Suppressor macrophage treated with lipopolysaccharide for 1 hour (primary cell): Measurements from ENCODE around the gene OBP2A.
"Not testable (repeated sequence)": the region's sequence is repeated elsewhere in the genome, so short reads cannot be mapped to it uniquely, and the experiment has no call there.

Experiments
- DNase-seq, 3 donors: peaks; one replicate each; pipeline ENCODE4 v3.0.0-alpha.2; 2020 to 2022

Gene OBP2A

DNA sequence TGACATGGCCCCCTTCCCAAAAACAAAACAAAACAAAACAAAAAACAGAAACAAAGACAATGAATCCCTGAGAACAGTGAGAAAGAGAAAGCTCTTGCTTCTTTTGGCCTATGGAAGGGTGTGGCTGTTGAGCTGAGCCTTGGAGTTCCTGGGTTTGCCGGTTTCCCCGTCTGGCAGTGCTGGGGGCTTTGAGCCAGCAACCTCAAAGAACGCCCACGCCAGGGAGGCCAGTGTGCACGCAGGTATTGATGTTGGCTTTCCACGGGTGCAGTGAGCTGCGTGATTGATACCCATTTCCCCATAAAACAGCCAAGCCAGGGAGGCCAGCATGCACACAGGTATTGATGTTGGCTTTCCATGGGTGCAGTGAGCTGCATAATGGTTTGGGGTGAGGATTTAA lies 33.0 kb upstream of the OBP2A start:
- DNase-seq = no peak

- DNase-seq = no peak
These were observed 32.5 kb upstream of the OBP2A start for GRCh38 chr9:135513351-135513846.

DNA sequence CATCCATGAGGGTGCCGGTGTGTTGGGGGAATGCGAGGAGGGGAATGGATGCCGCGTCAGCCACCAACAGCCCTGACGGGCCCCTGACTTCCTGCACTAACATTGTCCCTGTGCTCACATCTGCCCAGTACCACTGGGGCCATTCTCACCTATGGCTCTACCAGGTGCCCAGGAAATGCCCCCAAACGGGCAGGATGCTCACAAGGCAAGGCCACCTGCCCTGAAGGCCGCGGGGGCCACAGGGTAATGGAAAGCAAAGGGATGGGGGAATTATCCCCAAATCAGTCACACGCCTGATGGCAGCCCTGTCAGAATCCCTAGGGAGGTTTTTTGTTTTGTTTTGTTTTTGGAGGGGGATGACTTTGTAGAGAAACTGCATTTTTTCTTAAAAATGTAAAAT lies 32.0 kb upstream of the OBP2A start:
- not testable (repeated sequence) for DNase-seq

- no peak for DNase-seq
These were observed 31.4 kb upstream of the OBP2A start for GRCh38 chr9:135514342-135515082.

DNA sequence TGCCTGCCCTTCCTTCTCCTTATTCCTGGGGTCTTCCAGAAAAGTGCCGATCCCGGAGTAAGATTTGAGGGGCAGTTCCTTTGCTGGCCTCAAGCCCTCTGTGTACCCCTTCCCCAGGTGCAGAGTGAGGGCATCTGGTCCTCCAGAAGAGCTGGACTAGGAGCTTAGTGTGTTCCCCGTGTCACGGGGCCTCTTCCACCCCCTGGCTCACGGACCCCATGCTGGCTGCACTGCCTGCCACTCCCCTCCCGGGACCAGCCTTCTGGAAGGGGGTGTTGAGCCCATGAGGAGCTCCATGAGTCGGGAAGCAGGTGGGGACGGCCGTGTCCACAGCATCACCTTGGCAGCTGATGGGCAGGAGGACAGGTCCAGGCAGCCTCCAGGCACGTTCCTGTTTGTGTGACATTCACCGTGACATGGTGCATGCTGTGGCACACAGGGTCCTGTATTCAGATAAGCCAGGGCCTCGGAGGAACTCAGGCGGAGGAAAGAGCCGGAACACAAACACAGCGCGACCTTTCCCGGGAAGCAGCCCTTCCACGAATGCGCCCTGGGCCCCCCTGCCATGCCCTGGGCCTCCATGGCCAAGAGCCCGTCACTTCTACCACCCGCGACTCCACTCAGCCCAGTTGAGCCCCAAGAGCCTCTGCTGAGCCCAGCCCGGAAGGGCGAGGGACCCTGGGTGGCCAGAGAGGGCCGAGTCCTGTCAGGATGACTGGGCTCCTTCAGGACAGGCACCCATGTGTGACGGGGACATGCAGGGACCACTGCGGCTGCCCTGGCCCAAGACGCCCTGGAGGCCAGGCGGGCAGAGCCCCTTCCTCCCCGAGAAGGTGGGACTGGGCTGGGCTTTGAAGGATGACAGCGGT lies 30.6 kb upstream of the OBP2A start:
- DNase-seq = no peak

DNA sequence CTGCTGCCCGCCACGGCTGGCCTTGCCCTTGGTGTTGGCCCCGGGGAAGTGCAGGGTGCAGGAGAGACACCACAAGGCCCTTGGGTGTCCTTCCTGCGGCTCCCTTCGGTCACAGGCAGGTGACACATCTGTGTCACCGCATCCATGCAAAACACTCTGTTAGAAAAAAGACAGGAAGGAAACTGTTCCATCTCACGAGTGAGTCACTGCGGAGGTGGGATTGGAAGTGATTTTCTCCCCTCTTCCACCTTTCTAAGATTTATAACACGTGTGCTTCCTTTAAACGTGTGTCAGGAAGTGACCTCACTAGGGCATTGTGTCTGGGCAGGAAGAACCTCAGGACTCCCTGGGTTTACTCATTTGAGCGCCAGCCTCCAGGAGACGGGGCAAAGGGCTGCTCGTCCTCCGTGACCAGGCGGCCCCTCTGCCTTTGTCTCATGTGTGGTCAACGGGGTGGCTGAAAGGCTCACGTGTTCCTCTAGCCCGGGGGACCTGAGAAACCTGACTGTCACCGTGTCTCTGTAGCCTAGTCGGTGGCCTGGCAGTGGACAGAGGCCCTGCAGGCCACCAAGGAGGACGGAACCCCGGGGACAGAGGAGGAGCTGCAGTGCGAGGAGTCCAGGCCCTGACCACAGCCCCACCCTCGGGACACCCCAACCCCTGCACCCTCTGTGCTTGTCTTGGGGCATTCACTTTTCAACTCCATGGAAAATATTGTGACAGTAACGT lies 29.6 kb upstream of the OBP2A start:
- no peak for DNase-seq

DNA sequence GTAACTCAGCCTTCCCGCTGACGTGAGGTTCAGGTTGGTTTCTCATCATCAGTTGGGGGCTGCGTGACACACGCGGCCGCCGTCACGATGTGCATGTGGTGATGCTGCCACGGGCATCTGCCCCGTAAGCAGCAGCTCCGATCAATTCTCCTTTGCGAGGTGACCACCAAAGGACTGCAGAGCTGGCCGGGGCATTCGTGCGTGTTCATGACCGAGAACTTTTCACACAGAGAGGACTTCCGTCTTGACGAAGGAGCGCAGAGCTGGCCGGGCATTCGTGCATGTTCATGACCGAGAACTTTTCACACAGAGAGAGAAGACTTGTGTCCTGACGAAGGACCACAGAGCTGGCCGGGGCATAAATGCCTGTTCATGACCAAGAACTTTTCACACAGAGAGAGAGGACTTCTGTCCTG lies 28.5 kb upstream of the OBP2A start:
- no peak for DNase-seq

DNA sequence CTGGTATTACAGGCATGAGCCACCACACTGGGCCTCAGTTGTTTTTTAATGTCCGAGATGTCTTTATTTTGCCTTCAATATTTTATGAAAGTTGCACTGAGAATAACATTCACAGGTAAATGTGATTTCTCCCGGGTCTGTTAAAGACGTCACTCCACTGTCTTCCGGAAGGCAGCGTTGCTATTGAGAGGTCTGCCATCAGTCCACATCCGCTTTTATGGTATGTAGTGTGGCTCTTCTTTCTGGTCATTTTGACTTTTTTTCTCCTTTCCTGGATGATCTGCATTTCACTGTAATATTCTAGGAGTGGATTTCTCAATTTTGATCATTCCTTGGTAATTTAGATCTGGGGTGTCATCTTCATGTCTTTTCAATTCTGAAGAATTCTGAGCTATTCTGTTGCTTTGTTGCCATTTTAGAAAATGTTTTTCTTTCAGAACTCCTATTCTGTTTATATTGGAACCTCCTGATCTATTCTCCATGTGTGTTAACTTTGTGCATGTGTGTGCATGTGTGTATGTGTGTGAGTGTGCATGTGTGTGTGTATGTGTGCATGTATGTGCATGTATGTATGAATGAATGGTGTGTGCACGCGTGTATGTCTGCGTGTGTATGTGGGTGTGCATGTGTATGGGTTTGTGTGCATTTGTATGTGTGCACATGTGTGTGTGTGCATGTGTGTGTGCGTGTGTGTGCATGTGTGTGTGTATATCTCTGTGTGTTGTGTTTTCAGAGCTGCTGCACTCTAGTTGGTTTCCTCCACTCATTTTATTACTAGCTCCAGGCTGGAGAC lies 26.6 kb upstream of the OBP2A start:
- DNase-seq = no peak

GRCh38 chr9:135520916-135521607 lies 24.9 kb upstream of the OBP2A start, which contains the start of gene LCN1:
TSS of gene LCN1 (plus strand) at chr9:135521440. CDS start at chr9:135521498, 58 bp downstream.
- no peak for DNase-seq

GRCh38 chr9:135521608-135522095 lies 24.3 kb upstream of the OBP2A start:
- DNase-seq = no peak

DNA sequence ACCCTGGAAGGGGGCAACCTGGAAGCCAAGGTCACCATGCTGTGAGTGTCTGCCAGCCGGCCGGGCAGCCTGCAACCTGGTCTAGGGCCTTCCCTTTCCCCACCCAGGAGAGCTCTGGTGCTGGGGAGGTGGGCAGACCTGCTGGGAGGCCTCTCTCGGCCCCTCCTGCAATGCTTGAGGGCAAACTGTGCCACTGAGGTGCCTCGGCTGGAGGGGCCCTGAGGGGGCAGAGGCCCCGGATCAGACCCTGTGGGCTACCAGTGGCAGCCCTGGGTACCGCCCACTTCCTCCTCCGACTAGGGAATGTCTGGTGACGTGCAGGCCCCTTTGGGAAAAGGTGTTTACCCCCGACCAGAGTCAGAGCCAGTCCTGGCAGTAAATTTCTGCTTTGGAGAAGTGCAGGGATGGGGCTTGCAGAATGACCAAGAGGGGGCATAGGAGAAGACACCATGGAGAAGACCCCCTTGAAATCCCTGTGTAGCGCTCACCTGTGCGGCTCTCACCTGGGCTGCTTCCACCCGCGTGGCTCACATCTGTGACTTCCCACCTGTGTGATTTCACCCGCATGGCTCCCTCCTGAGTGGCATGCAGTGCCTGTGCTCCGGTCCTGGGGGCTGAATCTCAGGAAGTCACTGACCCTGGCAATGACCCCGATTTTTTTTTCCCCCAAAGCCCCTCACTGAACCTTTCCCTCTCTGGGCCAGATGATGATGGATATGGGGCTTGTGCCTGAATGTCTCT lies 23.6 kb upstream of the OBP2A start:
- no peak for DNase-seq

DNA sequence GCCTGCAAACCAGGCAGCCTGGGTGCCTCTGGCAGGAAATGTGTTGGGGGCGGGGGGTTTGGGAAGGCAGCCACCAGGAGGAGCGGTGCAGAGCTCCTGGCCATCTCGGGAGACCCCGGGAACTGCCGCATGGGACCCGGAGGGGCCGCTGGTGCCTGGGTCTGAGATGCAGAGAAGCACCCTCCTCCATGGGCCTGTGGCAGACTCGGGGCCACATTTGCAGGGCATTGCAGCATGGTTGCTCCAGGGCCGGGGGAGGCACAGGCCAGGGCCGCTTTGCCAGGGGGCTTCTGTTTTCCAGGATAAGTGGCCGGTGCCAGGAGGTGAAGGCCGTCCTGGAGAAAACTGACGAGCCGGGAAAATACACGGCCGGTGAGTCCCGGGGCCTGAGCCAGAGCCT lies 23.0 kb upstream of the OBP2A start:
- DNase-seq = no peak

GRCh38 chr9:135523521-135524129 lies 22.3 kb upstream of the OBP2A start:
- no peak for DNase-seq

DNA sequence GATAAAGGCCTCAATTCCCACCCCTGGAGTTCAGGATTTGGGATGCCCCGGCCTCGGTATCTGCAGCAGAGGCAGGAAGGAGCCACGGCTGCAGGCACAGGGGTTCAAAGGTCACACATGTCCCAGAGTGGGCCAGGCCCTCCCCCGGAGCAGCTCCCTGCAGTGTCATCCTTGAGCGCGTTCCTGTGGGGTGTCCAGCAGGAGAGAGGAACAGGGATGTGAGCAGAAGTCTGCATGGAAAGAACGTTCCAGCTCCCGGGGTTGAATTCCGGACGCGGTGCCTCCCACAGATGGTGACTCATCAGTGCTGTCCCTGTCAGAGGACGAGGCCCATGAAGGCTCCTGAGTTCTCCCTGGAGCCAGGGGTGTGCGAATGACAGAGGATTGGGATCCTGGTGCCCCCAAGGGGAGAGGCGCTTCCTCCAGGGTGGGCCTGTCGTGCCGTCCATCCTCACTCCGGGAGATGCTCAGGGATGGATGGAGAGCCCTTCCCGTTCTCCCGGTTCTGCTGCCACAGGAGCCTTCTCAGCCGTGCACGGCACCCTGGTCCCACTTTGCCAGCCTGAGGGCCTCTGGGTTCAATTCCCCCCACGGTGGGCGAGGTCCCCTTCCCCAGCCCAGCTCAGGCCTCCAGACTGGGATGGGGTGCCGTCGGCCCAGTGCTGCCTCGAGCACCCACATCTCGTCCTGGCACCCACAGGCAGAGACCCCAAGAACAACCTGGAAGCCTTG lies 21.6 kb upstream of the OBP2A start:
- DNase-seq = no peak

DNA sequence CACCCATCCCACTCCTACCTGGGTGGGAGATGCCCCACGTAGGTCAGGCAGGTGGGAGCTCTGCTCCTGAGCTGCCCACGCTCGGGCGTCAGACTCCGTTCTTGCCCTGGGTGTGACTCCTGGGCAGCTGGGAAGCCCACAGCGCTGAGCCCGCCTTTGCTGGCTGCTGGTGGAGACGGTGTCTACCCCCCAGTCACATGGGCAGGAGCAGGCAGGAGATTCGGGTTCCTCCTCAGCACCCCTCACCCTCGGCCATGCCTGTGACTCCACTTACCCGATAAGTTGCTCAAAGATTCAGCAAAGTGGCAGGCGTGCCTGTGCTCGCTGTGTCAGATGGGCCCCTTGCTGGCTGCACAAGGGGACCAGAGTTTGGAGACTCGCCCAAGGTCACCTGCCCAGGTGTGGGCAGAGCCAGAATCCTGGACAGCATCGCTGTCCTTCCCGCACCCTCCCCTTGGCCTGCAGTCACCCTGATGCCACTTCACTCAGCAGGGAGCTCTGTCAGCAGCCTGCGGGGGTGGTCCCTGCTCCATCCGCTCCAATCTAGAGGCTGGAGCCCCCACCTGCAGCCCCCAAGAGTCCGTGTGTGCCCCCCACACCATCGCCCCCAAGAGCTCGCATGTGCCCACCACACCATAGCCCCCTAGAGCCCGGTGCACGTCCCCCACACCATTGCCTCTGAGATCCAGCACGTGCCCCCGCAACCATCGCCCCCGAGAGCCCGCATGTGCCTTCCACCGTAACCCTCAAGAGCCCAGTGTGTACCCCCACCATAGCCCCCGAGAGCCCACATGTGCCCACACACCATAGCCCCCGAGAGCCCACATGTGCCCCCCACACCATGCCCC lies 20.5 kb upstream of the OBP2A start:
- DNase-seq = no peak

GRCh38 chr9:135526089-135526729 lies 19.7 kb upstream of the OBP2A start:
- no peak for DNase-seq

GRCh38 chr9:135526730-135527571 lies 19.0 kb upstream of the OBP2A start:
- no peak for DNase-seq
